Nephron (organoid): ENCODE data around the gene PCNX2.

Source experiments
- H3K27ac Mint-ChIP-seq, 3 experiments: 2 replicates each; pipeline ENCODE4 v1.8.0; 2020; ENCODE audit warnings: mixed read lengths in 3 of 3, mild to moderate bottlenecking in 2 of 3, moderate library complexity in 1 of 3
- H3K27me3 Mint-ChIP-seq: 2 replicates; pipeline ENCODE4 v1.8.0; 2021; ENCODE audit warnings: low read depth, mild to moderate bottlenecking, moderate library complexity, mixed read lengths
- H3K36me3 Mint-ChIP-seq: 2 replicates; pipeline ENCODE4 v1.8.0; 2020; ENCODE audit warnings: low read depth, mixed read lengths
- H3K4me1 Mint-ChIP-seq: 2 replicates; pipeline ENCODE4 v1.8.0; 2020; ENCODE audit warnings: mixed read lengths
- H3K4me3 Mint-ChIP-seq, 3 experiments: 2 replicates each; pipeline ENCODE4 v1.8.0; 2020; ENCODE audit warnings: mild to moderate bottlenecking in 3 of 3, mixed read lengths in 3 of 3, moderate library complexity in 2 of 3
- H3K9me3 Mint-ChIP-seq: 2 replicates; pipeline ENCODE4 v1.8.0; 2020; ENCODE audit warnings: mixed read lengths
- CTCF ChIP-seq, 3 experiments: fragments of 200-600 bp; sonication (generic); IDR thresholded peaks; one replicate each; pipeline ENCODE4 v1.5.0; 2021; ENCODE audit warnings: antibody characterized with exemption in 3 of 3; ENCODE audit not compliant: unreplicated experiment in 3 of 3

The PCNX2 gene

DNA sequence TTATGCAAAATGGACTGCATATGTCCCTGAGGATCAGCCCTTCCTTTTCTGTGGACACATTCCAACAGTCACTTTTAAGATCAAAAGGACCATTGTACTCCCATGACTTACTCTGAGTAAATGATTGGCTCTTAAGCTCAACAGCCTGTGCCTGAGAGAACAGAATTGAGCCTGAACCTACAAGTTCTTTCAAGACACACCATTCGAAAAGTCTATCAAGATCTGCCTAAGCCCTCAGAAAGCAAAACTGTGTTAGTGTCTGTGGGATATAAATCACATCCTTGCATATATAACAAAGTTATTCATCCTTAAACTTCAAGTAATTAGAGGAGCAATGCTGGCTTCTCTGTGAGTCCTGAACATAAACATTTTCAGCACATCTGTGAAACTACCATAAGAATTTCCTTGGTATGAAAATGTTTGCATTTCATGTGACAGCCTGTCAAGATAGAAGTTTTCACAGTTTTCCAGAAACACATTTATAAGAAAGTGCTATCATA is 41.6 kb downstream of the PCNX2 start:
- no peaks in the 10 kb centered on the region for H3K9me3 Mint-ChIP-seq
- no peak overlapping the region for H3K4me3 Mint-ChIP-seq
- H3K36me3 Mint-ChIP-seq, result peaks cover 31% of the 10 kb centered on the region

GRCh38 chr1:233253231-233253831 is 42.2 kb downstream of the PCNX2 start:
- Mint-ChIP-seq H3K4me3 (no peak overlapping the region), H3K4me1 (peaks cover 7% of the 10 kb centered on the region), H3K27ac (peak overlapping the region; percentile 28 to 75 (median 61)), H3K36me3 (peaks cover 31% of the 10 kb centered on the region), H3K27me3 (no peaks in the 10 kb centered on the region), H3K9me3 (no peaks in the 10 kb centered on the region)
- no peak for TF ChIP-seq CTCF (IDR thresholded peaks at IDR 0.05; ENCODE audit: unreplicated experiment in 3 of 3)

More for the DNA sequence above, 41.6 kb downstream of the PCNX2 start:
- no peaks in the 10 kb centered on the region for H3K27me3 Mint-ChIP-seq
- H3K4me1 Mint-ChIP-seq, result peaks cover 7% of the 10 kb centered on the region
- H3K27ac Mint-ChIP-seq, result peak overlapping the region; percentile 28 to 75 (median 61)
- no peak for TF ChIP-seq CTCF (IDR thresholded peaks at IDR 0.05; ENCODE audit: unreplicated experiment in 3 of 3)

DNA sequence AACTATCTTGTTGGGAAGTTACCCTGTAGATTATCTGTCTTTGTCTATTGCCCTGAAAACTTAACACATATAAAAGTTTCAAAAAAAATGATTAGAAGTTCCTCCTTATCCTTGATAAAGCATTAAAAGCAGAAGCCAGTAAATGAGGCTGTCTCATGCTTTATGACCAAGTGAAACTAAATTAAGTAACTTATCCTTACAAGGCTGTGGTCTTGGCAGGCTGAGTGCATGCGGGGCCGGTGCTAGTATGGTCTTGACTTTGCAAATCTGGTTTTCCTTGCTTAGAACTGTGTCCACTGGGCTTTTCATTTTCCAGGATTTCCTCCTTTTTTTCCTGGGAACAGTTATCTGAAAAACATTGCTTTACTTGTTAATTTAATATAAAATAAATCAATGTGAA is 43.1 kb downstream of the PCNX2 start:
- peaks cover 25% of the 10 kb centered on the region for H3K36me3 Mint-ChIP-seq
- no peak overlapping the region for H3K4me3 Mint-ChIP-seq
- H3K27me3 Mint-ChIP-seq, result no peaks in the 10 kb centered on the region
- H3K27ac Mint-ChIP-seq, result peak overlapping the region; percentile 33 to 74 (median 73)
- peaks cover 7% of the 10 kb centered on the region for H3K4me1 Mint-ChIP-seq
- no peak for TF ChIP-seq CTCF (IDR thresholded peaks at IDR 0.05; ENCODE audit: unreplicated experiment in 3 of 3)
- no peaks in the 10 kb centered on the region for H3K9me3 Mint-ChIP-seq

- peaks cover 21% of the 10 kb centered on the region for H3K36me3 Mint-ChIP-seq
- no peaks in the 10 kb centered on the region for H3K9me3 Mint-ChIP-seq
- no peaks in the 10 kb centered on the region for H3K27me3 Mint-ChIP-seq
- TF ChIP-seq CTCF (IDR thresholded peaks at IDR 0.05; ENCODE audit: unreplicated experiment in 3 of 3), result no peak
- no peak overlapping the region for H3K27ac Mint-ChIP-seq
- peaks cover 7% of the 10 kb centered on the region for H3K4me1 Mint-ChIP-seq
- no peak overlapping the region for H3K4me3 Mint-ChIP-seq
These were observed 44.3 kb downstream of the PCNX2 start for GRCh38 chr1:233251201-233251720.

DNA sequence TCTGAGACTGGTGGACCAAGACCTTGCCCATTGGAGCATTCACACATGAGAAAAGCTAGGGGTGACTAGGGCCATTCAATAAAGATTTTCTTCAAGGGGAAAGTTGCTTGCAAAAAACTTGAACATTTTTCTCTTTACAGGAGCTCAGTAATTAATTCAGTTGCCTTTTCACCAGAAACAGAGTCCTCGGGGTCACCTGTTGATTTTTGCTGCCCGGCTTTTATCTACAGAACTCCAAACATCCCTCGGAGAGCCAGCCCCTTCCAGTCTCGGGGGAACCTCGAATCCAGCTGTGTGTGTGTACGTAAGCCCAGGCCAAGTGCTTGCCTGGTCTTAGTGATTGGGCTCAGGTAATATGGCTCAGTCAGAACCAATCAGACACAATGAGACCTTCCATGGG is 47.5 kb downstream of the PCNX2 start:
- peaks cover 13% of the 10 kb centered on the region for H3K4me1 Mint-ChIP-seq
- no peak overlapping the region for H3K27ac Mint-ChIP-seq
- H3K36me3 Mint-ChIP-seq, result peaks cover 26% of the 10 kb centered on the region
- H3K9me3 Mint-ChIP-seq, result no peaks in the 10 kb centered on the region
- no peak for TF ChIP-seq CTCF (IDR thresholded peaks at IDR 0.05; ENCODE audit: unreplicated experiment in 3 of 3)
- H3K4me3 Mint-ChIP-seq, result no peak overlapping the region
- no peaks in the 10 kb centered on the region for H3K27me3 Mint-ChIP-seq

GRCh38 chr1:233246965-233247364 is 48.6 kb downstream of the PCNX2 start:
- Mint-ChIP-seq H3K4me1 (peaks cover 24% of the 10 kb centered on the region), H3K9me3 (no peaks in the 10 kb centered on the region), H3K27me3 (no peaks in the 10 kb centered on the region), H3K27ac (no peak overlapping the region), H3K4me3 (no peak overlapping the region), H3K36me3 (peaks cover 26% of the 10 kb centered on the region)
- TF ChIP-seq CTCF (IDR thresholded peaks at IDR 0.05; ENCODE audit: unreplicated experiment in 3 of 3), result no peak
